Fibroblast of lung (primary cell): ENCODE data around the gene OR2T1. TPM values are rescaled to one million over a fixed set of nuclear protein-coding genes. Genes with fewer than 3 reads are reported as not detected.
"Not testable (repeated sequence)": the region's sequence is repeated elsewhere in the genome, so short reads cannot be mapped to it uniquely, and the experiment has no call there.

Source experiments
- DNase-seq, 2 donors: peaks; one replicate each; pipeline versions ENCODE4 v3.0.0 to v3.0.0-alpha.2; 2010; ENCODE audit warnings: low read depth in 2 of 2
- H2AFZ ChIP-seq: 2 replicates; pipeline ENCODE4 v1.5.1; 2012; ENCODE audit warnings: low read length, control low read depth, inconsistent platforms
- H3K27ac ChIP-seq: 2 replicates; pipeline ENCODE4 v1.5.1; 2011; ENCODE audit warnings: low read length, control low read depth; ENCODE audit not compliant: insufficient read depth
- H3K27me3 ChIP-seq: 2 replicates; pipeline ENCODE4 v1.5.1; 2011; ENCODE audit warnings: mild to moderate bottlenecking, low read length; ENCODE audit not compliant: control insufficient read depth, insufficient read depth
- H3K36me3 ChIP-seq: 2 replicates; pipeline ENCODE4 v1.5.1; 2011; ENCODE audit warnings: low read length; ENCODE audit not compliant: control insufficient read depth, insufficient read depth
- H3K4me1 ChIP-seq: 2 replicates; pipeline ENCODE4 v1.5.1; 2011; ENCODE audit warnings: low read length; ENCODE audit not compliant: control insufficient read depth, insufficient read depth; ENCODE audit errors: extremely low read depth
- H3K4me2 ChIP-seq: 2 replicates; pipeline ENCODE4 v1.5.1; 2011; ENCODE audit warnings: low read length, control low read depth; ENCODE audit not compliant: insufficient read depth; ENCODE audit errors: extremely low read depth
- H3K4me3 ChIP-seq, 4 experiments: fragments of 200-600 bp in 1 of 4; sonication (generic) in 1 of 4; replicated peaks in 1 of 4; 2 replicates each; pipeline ENCODE4 v1.5.1; 2011 to 2016; ENCODE audit warnings: low read length in 4 of 4, low read depth in 3 of 4, mild to moderate bottlenecking in 3 of 4, control low read depth in 2 of 4, inconsistent platforms in 1 of 4, mixed read lengths in 1 of 4; ENCODE audit not compliant: insufficient read depth in 1 of 4; ENCODE audit errors: control extremely low read depth in 1 of 4
- H3K79me2 ChIP-seq: 2 replicates; pipeline ENCODE4 v1.5.1; 2012; ENCODE audit warnings: mild to moderate bottlenecking, low read length, inconsistent platforms; ENCODE audit not compliant: control insufficient read depth, insufficient read depth
- H3K9ac ChIP-seq: 2 replicates; pipeline ENCODE4 v1.5.1; 2011; ENCODE audit warnings: mild to moderate bottlenecking, low read length, control low read depth; ENCODE audit not compliant: insufficient read depth
- H3K9me3 ChIP-seq: 2 replicates; pipeline ENCODE4 v1.5.1; 2012; ENCODE audit warnings: low read depth, low read length; ENCODE audit not compliant: control insufficient read depth, insufficient read depth
- H4K20me1 ChIP-seq: 2 replicates; pipeline ENCODE4 v1.5.1; 2011; ENCODE audit warnings: low read length; ENCODE audit not compliant: control insufficient read depth, insufficient read depth; ENCODE audit errors: extremely low read depth
- polyA plus RNA-seq, 2 donors: library from polyadenylated mRNA; depleted of rRNA in 1 of 2; stranded (reverse) in 1 of 2; unstranded in 1 of 2; fragments of >200 nt; gene quantifications; 2 replicates each; pipeline ENCODE4 v1.2.1, GENCODE V29; 2011 to 2012; ENCODE audit warnings: missing spikeins in 1 of 2
- total RNA-seq: library from RNA; depleted of rRNA; stranded (reverse); fragments of >200 nt; gene quantifications from 2 replicates; pipeline ENCODE4 v1.2.1, GENCODE V29; 2014

Gene OR2T1
- total and polyA plus RNA-seq, 2 donors (not counting 1 experiment from before 2014, with no cell fraction given), result not detected

DNA sequence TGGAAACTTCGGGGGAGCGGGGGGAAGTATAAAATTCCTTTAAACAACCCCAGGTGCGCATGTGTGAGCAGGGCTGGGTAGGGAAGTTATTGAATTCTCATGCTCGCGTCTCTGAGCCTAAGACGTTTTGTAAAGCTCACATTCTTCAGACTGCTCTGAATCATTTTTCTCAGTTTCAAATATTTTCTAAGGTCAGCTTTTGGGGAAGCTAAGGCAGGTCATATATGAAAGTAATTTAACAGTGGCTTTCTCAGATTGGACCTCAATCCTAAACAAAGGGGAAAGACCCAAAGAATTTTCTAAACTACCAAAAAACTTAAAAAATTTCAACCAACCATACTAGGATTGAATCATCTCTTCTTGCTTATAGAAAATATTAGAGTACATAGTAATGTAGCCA lies 32.1 kb downstream of the OR2T1 start:
- H3K27ac ChIP-seq, H3K9ac ChIP-seq, H3K9me3 ChIP-seq, H4K20me1 ChIP-seq, DNase-seq, H3K4me3 ChIP-seq, H2AFZ ChIP-seq, H3K79me2 ChIP-seq, H3K27me3 ChIP-seq, H3K4me2 ChIP-seq, H3K4me1 ChIP-seq, H3K36me3 ChIP-seq: not testable (repeated sequence)

DNA sequence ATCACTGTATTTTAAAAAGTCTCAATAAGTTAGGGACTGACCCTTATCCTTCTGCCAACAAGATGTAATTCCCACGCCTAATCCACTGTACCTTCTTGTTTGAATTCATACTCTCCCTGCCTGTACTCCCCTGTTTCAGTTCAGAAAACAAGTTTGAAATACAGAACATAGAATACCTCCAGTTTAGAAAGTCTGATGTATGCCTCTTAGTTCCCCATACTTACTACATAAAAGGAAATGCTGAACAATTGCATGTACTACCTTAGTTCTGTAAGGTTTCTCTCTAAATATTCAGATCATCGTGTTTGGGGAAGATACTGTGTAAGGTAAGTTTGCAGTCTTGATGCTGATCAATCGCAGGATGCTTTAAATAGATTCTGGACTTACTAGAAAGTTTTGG lies 33.5 kb downstream of the OR2T1 start:
- not testable (repeated sequence) for H3K4me1 ChIP-seq, DNase-seq, H3K27me3 ChIP-seq, H3K79me2 ChIP-seq, H2AFZ ChIP-seq, H3K9me3 ChIP-seq, H3K4me2 ChIP-seq, H3K36me3 ChIP-seq, H3K4me3 ChIP-seq, H3K9ac ChIP-seq, H4K20me1 ChIP-seq, H3K27ac ChIP-seq

DNA sequence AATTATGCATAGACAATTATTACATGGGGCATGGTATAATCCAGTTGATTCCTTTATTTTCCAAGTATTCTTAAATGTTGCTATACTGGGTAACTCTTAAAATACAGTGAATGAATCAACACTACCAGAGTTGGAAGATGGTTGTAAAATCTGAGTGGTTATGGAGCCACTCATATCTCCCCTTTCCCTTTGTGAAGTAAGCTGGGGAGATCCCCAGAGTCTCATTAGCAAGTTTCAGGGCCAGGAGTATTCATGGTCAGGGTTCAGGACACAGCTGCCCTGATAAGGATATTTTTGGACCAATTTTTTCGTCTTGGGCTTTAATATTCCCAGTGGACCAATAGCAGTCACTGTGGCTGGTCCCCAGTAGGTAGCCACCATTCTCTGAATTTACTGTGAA lies 35.8 kb downstream of the OR2T1 start:
- H3K27ac ChIP-seq, DNase-seq, H3K79me2 ChIP-seq: not testable (repeated sequence)

DNA sequence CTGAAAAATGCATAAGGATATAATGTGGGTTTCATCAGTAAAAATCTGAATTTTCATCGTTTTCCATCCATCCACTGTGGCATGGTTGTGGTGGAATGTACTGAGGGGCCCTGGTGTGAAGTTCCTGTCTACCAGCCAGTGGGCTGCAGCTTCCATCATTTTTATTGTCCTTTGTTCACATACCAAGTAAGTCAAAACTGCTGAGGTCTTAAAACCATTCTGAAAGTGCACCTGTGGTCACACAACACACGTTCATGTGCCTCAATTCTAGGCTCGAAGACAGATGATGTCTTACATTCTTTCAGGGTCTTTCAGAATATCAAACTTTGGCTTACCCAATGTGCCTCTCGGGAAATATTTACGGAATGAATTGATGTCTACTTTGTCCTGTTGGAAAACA lies 36.4 kb downstream of the OR2T1 start:
- H3K36me3 ChIP-seq, H3K9me3 ChIP-seq, H3K4me3 ChIP-seq, H3K4me1 ChIP-seq, H3K27me3 ChIP-seq, H4K20me1 ChIP-seq, H3K9ac ChIP-seq, H2AFZ ChIP-seq, H3K4me2 ChIP-seq, DNase-seq, H3K79me2 ChIP-seq, H3K27ac ChIP-seq: not testable (repeated sequence)

More for the DNA sequence above, 35.8 kb downstream of the OR2T1 start:
- H3K27me3 ChIP-seq, H3K4me2 ChIP-seq, H3K4me1 ChIP-seq, H2AFZ ChIP-seq, H4K20me1 ChIP-seq, H3K36me3 ChIP-seq, H3K9me3 ChIP-seq, H3K9ac ChIP-seq, H3K4me3 ChIP-seq: not testable (repeated sequence)

DNA sequence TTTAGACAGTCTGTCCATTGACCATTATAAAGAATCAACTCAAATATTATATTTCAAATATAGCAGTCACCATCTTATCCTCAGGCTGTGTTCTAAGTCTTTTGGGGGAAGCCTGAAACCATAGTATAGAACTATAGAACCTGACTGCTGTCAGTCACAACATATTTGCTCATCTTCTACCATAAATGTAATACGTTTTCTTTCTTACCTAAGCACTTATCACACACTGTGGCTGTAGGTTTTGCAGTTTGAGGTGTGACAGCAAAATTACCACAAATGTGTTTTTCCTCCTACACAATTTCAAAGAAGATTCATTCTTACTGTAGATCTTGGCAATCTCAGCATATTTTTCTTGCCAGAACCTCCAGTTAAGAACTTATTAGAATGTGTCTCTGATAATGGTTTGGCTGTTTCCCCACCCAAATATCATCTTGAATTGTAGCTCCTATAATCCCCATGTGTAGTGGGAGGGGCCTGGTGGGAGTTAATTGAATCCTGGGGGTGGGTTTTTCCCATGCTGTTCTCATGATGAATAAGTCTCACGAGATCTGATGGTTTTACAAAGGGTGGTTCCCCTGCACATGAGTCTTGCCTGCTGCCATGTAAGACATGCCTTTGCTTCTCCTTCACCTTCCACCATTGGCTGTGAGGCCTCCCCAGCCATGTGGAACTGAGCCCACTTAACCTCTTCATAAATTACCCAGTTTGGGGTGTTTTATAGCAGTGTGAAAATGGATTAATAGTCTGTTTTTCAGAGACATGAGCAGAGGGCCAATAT lies 39.8 kb downstream of the OR2T1 start:
- not testable (repeated sequence) for H3K27me3 ChIP-seq, H4K20me1 ChIP-seq, DNase-seq, H3K4me3 ChIP-seq, H3K27ac ChIP-seq, H3K4me1 ChIP-seq, H3K4me2 ChIP-seq, H2AFZ ChIP-seq, H3K9ac ChIP-seq, H3K36me3 ChIP-seq, H3K9me3 ChIP-seq, H3K79me2 ChIP-seq

DNA sequence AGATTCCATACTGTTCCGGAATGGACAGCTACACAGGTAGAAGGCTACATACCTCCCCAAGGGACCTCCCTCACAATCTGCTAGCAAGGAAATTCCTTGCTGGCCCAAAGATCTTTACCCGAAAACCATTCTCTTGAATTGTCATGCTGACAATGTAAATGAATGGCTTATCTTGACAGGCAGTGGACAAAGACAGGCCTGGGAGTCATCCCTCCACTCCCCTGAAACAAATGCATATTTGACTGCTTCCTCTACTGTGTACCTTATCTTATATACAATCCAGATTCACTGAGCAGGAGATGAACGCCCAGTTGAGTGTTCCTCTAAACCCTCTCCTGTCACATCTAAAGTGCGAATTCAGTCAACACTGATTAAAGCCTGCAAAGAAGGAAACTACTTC lies 41.8 kb downstream of the OR2T1 start:
- not testable (repeated sequence) for H3K36me3 ChIP-seq, H3K9me3 ChIP-seq, DNase-seq

DNA sequence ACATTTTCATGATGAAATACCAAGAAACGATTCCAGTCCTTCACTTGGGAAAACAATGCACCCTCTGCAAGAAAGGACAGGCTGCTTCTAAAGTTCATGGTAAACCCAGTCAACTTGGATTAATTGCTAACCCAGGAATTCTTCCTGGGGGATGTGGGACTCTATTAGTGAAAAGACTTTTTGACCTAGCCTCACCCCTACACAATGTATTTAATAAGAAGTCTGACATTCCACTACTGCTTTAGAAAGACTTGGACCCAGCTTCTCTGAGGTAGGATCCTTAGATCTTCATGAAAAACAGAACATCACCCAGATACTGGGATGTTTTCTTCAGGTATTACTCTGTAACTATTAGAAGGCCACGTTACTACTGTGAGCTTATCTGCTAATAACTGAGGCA lies 42.6 kb downstream of the OR2T1 start, which contains the start of gene OR2T2:
TSS of gene OR2T2 (plus strand) at position 239 of the 400 bp plus-strand sequence. CDS start 7,161 bp downstream, outside the sequence.
- H4K20me1 ChIP-seq, H3K79me2 ChIP-seq, H3K27ac ChIP-seq, H3K4me1 ChIP-seq, H3K9me3 ChIP-seq, H3K4me2 ChIP-seq, H3K36me3 ChIP-seq, H3K9ac ChIP-seq, DNase-seq, H3K4me3 ChIP-seq, H3K27me3 ChIP-seq, H2AFZ ChIP-seq: not testable (repeated sequence)

More for the DNA sequence above, 41.8 kb downstream of the OR2T1 start:
- H3K4me3 ChIP-seq, H2AFZ ChIP-seq, H3K27me3 ChIP-seq, H3K9ac ChIP-seq, H3K79me2 ChIP-seq, H3K4me2 ChIP-seq, H3K27ac ChIP-seq, H3K4me1 ChIP-seq, H4K20me1 ChIP-seq: not testable (repeated sequence)
